ENCODE data around the gene CRIP2.

The CRIP2 gene

DNA sequence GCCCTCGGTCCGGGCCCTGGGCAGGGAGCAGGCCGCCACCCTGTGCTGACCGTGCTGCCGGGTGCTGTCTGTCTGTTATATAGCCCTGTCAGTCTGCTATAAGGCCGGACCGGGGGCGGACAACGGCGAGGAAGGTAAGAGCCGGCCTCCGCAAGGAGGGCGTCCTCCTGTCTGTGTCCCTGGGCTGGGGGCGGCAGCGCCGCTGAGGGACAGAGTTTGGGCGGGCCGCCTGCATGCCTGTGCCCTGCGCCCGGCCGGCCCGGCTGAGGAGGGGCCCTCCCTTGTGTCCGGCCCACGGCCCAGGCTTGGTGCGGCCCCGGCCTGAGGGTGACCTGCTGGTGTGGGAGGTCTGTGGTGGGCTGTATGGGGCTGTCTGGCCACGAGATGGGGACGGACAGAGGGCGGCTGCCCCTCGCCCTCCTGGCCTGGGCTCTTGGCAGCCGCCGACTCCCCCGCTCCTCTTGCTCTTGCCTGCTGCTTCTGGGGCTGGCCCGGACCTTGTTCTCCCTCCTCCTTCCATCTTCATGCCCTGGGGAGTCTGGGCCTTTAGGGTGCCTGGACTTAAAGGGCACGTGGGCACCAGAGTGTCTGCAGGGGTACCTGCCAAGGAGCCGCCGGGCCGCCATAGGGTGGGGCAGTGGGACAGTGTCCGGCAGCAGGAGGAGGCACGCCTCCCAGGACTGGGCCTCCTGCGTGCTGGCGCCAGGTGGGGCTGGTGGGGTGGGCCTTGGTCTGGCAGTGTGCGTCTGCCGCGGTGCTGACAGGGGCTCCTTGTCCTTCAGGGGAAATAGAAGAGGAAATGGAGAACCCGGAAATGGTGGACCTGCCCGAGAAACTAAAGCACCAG lies 25.1 kb upstream of the CRIP2 start:
- no peak for ATAC-seq (ENCODE audit: low read depth)
- Mint-ChIP-seq H3K27ac (no peak overlapping the region), H3K4me3 (no peak overlapping the region), H3K27me3 (no peaks in the 10 kb centered on the region), H3K9me3 (no peaks in the 10 kb centered on the region), H3K36me3 (peaks cover 5% of the 10 kb centered on the region), H3K4me1 (peaks cover 5% of the 10 kb centered on the region)
- DNase-seq (ENCODE audit: low spot score in 2 of 2), result no peak

DNA sequence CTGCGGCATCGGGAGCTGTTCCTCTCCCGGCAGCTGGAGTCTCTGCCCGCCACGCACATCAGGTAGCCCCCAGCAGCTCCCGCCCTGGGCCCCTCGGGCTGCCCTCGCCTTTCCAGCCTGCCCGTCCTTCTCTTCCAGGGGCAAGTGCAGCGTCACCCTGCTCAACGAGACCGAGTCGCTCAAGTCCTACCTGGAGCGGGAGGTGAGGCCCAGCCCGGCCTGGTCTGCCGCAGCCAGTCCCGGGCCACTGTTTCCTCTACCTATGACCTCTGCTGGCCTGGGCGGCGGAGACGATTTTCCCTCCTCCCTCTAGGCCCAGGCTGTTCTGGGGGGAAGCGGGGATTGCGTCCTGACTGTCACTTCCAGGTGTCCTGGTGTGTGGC lies 24.5 kb upstream of the CRIP2 start:
- H3K27me3 Mint-ChIP-seq, result no peaks in the 10 kb centered on the region
- H3K4me3 Mint-ChIP-seq, result no peak overlapping the region
- H3K27ac Mint-ChIP-seq, result no peak overlapping the region
- peaks cover 7% of the 10 kb centered on the region for H3K36me3 Mint-ChIP-seq
- ATAC-seq (ENCODE audit: low read depth) (no peak), DNase-seq (ENCODE audit: low spot score in 2 of 2) (no peak)
- H3K4me1 Mint-ChIP-seq, result peaks cover 5% of the 10 kb centered on the region
- H3K9me3 Mint-ChIP-seq, result no peaks in the 10 kb centered on the region

DNA sequence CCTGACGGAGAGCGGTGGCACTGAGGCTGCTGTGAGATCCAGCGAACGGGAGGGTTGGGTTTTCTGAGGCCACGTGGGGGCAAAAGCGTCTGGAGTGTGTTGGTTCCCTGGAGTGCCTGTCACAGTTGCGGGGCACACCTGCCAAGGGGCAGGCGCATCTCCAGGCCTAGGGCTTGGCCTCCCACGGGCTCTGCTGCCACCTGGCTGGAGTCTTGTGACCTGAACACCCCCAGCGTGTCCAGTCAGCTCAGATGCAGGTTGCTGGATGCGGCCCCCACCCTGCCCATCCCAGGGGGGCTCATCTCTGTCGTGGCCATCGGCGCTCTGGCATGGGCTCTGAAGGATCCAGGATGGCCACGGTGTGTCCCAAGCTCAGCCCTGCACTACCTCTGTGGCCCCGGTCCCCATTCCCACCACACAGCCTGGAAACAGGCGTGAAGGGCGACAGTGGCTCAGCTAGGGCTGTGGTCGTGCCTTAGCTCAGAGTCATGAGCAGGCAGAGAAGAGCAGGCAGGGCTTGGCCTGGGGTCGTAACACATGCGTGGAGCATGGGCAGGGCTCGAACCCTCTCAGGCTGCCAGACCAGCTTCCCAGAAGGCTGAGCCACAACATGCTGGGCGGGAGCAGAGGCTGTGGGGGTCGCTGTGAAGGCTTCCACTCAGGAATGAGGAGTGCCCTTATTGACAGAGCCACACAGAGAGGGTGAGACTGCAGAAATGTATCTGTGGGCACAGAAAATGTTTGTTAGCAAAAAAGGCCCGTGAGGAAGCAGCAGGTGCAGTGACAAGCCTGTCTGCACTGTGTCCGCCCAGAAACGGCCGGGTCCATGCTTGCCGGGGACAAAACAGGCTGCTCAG lies 23.5 kb upstream of the CRIP2 start:
- DNase-seq (ENCODE audit: low spot score in 2 of 2) (no peak), ATAC-seq (ENCODE audit: low read depth) (no peak)
- no peak overlapping the region for H3K27ac Mint-ChIP-seq
- no peaks in the 10 kb centered on the region for H3K9me3 Mint-ChIP-seq
- H3K4me3 Mint-ChIP-seq, result no peak overlapping the region
- H3K4me1 Mint-ChIP-seq, result peaks cover 5% of the 10 kb centered on the region
- H3K36me3 Mint-ChIP-seq, result peaks cover 13% of the 10 kb centered on the region
- no peaks in the 10 kb centered on the region for H3K27me3 Mint-ChIP-seq

DNA sequence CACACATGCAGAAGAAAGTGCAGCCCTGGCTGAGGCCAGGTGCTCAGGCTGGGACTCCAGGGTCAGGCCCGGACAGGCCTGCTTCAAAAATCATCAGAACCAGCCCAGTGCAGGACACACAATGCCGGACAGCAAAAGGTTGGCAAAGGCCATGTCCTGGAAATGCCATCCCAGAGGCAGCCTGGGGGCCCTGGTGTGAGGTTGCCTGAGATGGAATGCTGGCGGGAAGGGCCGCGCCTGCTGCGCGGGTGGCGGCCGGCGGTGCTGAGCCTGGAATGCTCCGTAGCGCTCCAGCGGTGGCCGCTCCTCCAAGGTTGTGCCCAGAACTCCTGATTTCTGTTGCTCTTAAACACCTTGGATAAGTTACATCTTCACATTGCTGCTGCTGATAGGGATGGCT lies 21.7 kb upstream of the CRIP2 start:
- Mint-ChIP-seq H3K27me3 (no peaks in the 10 kb centered on the region), H3K4me3 (no peak overlapping the region), H3K27ac (no peak overlapping the region), H3K4me1 (peaks cover 5% of the 10 kb centered on the region), H3K9me3 (no peaks in the 10 kb centered on the region), H3K36me3 (peaks cover 13% of the 10 kb centered on the region)
- no peak for ATAC-seq (ENCODE audit: low read depth)
- no peak for DNase-seq (ENCODE audit: low spot score in 2 of 2)

DNA sequence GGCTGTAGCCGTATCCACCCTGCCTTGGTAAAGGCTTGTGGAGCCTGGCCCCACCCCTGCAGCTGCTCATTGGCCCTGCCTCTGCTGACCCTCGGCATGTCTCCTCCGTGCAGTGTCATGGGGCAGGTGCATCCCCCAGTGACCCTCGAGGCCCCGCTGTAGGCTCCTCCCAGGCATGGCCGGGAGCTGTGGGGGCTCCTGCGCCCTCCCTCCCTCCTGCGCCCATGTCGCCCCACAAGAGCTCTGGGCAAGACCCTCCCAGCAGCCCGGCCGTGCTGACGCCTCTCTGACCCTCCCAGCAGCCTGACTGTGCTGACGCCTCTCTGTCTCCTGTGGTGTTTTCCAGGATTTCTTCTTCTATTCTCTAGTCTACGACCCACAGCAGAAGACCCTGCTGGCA lies 20.8 kb upstream of the CRIP2 start:
- DNase-seq (ENCODE audit: low spot score in 2 of 2) (no peak), ATAC-seq (ENCODE audit: low read depth) (no peak)
- peaks cover 13% of the 10 kb centered on the region for H3K36me3 Mint-ChIP-seq
- no peaks in the 10 kb centered on the region for H3K4me1 Mint-ChIP-seq
- H3K4me3 Mint-ChIP-seq, result no peak overlapping the region
- no peaks in the 10 kb centered on the region for H3K9me3 Mint-ChIP-seq
- H3K27me3 Mint-ChIP-seq, result no peaks in the 10 kb centered on the region
- H3K27ac Mint-ChIP-seq, result peak overlapping the region; percentile 58

DNA sequence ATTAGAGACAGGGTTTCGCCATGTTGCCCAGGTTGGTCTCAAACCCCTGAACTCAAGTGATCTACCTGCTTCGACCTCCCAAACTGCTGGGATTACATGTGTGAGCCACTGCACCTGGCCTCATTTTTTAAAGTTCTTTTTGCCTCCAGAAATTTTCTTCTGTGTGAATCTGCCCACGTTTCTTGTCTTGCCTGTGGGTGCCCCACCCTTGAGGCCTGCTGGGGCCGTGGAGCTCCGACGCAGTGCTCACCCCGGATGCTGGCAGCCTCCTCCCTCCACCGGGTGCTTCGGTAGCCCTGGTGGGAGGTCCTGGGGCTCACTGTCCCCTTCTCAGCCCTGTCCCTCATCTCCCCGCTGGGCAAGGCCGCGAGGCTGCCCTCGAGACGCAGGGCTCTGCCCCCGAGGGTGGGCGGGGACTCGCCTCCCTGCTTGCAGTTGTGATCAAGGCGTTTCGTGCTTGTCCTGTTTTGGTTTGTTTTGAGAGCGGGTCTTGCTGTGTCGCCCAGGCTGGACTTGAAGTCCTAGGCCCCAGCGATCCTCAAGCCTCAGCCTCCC lies 19.5 kb upstream of the CRIP2 start:
- Mint-ChIP-seq H3K27me3 (no peaks in the 10 kb centered on the region), H3K4me3 (no peak overlapping the region), H3K9me3 (no peaks in the 10 kb centered on the region), H3K4me1 (no peaks in the 10 kb centered on the region), H3K27ac (no peak overlapping the region), H3K36me3 (peaks cover 13% of the 10 kb centered on the region)
- no peak for DNase-seq (ENCODE audit: low spot score in 2 of 2)
- no peak for ATAC-seq (ENCODE audit: low read depth)

DNA sequence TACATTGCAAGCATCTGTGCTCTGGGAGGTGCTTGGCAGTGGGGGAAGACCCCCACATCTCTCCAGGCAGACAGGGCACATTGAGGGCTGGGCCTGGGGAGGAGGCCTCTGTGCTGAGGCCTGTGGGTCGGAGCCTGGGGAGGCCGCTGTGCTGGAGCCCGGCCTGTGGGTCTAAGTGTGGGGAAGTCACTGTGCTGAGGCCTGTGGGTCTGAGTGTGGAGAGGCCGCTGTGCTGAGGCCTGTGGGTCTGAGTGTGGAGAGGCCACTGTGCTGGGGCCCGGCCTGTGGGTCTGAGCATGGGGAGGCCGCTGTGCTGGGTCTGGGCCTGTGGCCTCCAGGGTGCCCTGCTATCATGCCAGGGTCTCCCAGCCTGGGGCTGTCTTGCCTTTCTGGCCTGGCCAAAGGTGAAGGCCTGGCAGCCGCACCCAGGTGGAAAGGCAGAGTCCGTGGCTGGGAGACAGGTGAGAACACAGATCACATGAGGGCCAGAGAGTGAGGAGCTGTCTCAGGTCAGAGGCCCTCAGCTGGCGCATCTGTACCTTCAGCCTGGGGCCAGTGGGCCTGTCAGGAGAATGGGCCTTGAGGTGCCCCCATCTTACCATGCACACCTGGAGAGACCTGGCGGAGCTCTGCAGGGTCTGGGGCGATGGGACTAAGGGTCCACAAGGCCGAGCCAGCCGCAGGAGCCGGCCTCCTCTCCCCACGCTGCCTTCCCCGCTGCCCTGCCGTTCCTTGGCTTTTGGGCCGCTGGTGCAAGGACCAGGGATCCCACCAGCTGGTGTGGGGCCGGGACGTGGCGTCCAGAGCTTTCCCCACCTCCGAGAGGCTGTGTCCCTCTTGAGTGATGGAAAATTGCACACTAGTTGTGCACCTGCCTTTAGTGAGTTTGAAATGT lies 18.6 kb upstream of the CRIP2 start:
- no peak for DNase-seq (ENCODE audit: low spot score in 2 of 2)
- Mint-ChIP-seq H3K4me1 (no peaks in the 10 kb centered on the region), H3K4me3 (no peak overlapping the region), H3K27me3 (no peaks in the 10 kb centered on the region), H3K27ac (no peak overlapping the region), H3K9me3 (no peaks in the 10 kb centered on the region), H3K36me3 (peaks cover 13% of the 10 kb centered on the region)
- ATAC-seq (ENCODE audit: low read depth), result no peak

DNA sequence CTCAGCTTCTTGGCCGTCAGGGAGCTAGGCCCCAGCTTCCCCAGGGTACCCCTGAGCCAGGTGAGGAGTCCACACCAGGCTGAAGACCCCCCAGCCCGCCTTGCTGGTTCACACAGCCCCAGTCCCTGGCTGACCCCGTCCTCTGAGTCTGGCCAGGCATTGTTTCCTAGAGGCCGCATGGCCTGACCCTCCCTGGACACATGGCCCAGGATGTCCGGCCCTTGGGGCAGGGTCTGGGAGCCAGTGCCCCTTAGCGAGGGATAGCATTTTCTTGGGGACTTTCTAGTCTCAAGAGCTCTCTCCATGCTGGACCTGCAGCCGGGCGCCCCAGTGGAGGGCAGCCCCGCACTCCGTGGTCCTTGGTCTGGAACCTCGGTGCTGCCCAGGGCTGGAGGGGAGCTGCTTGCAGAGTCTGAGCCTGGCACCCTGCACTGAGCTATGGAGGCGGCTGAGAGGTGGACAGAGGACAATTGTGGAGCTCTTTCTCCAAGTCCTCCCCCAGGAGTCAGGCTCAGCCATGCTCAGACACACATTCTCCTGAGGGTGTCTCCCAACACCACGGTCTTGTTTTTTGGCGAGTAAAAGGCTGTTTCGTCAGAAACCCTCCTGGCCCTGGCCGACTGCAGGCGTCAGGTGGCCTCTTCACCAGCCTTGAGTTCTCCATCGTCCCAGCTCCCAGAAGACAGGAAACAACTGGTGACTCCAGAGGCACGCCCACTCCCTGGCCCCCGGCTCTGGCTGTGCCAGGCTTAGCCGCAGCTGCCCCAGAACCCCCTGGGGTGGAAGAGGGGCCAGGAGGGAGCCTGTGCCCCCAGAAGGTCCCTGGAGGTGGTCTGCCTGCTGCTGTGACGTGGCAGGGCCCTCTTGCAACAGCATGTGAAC lies 17.6 kb upstream of the CRIP2 start:
- Mint-ChIP-seq H3K4me3 (no peak overlapping the region), H3K27me3 (no peaks in the 10 kb centered on the region), H3K9me3 (no peaks in the 10 kb centered on the region), H3K36me3 (peaks cover 14% of the 10 kb centered on the region), H3K27ac (no peak overlapping the region), H3K4me1 (no peaks in the 10 kb centered on the region)
- ATAC-seq (ENCODE audit: low read depth), result no peak
- DNase-seq (ENCODE audit: low spot score in 2 of 2), result no peak

DNA sequence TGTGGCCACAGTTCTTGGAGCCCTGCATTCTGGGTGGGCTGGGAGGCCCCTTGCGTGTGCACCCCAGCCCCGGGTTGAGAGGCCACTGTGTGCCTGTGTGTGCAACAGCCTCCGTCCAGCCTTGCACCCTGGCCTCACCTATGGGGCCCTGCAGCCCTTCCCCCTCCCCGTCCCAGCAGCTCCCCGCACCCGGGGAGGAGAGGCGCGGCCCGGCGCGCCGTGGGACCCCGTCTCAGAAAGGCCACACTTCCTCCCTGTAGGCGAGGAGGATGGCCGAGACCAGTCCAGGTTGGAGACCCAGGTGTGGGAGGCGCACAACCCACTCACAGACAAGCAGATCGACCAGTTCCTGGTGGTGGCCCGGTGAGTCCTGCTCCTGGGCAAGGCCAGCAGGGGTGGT lies 16.6 kb upstream of the CRIP2 start:
- Mint-ChIP-seq H3K36me3 (peaks cover 14% of the 10 kb centered on the region), H3K27me3 (no peaks in the 10 kb centered on the region), H3K9me3 (no peaks in the 10 kb centered on the region), H3K4me1 (no peaks in the 10 kb centered on the region), H3K4me3 (no peak overlapping the region), H3K27ac (no peak overlapping the region)
- ATAC-seq (ENCODE audit: low read depth) (no peak), DNase-seq (ENCODE audit: low spot score in 2 of 2) (no peak)

DNA sequence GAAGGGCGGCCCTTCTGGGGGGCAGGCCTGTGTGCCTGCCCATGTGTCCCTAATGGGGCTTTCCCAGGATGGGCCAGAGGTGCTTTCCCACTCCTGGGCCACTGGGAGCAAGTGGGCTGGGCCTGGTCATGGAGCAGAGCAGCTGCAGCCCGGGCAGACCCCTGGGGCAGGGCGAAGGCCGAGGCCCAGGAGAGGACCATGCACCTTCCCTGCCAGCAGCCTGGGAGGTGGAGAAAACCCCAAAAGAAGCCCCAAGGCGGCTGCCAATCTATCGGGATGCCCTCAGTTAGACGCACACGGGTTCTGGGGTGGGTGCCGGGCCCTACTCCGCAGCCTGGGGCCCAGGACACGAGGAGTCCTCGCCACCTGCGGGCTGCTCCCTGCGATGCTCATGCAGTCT lies 16.1 kb upstream of the CRIP2 start:
- Mint-ChIP-seq H3K4me3 (no peak overlapping the region), H3K9me3 (no peaks in the 10 kb centered on the region), H3K4me1 (no peaks in the 10 kb centered on the region), H3K27me3 (no peaks in the 10 kb centered on the region), H3K36me3 (peaks cover 13% of the 10 kb centered on the region), H3K27ac (no peak overlapping the region)
- DNase-seq (ENCODE audit: low spot score in 2 of 2), result no peak
- ATAC-seq (ENCODE audit: low read depth), result no peak

DNA sequence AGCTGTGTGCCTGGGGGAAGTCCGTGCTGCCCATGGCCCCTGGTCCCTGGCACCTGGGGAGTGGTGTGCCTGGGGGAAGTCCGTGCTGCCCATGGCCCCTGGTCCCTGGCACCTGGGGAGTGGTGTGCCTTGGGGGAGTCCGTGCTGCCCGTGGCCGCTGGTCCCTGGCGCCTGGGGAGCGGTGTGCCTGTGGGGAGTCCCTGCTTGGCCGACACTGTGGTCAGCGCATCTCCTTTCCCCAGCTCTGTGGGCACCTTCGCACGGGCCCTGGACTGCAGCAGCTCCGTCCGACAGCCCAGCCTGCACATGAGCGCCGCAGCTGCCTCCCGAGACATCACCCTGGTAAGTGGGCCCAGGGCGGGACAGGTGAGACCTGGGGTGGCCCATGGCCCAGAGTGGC lies 14.5 kb upstream of the CRIP2 start:
- no peaks in the 10 kb centered on the region for H3K4me1 Mint-ChIP-seq
- no peaks in the 10 kb centered on the region for H3K27me3 Mint-ChIP-seq
- DNase-seq (ENCODE audit: low spot score in 2 of 2) (no peak), ATAC-seq (ENCODE audit: low read depth) (no peak)
- no peak overlapping the region for H3K27ac Mint-ChIP-seq
- peaks cover 12% of the 10 kb centered on the region for H3K36me3 Mint-ChIP-seq
- H3K9me3 Mint-ChIP-seq, result no peaks in the 10 kb centered on the region
- H3K4me3 Mint-ChIP-seq, result no peak overlapping the region

DNA sequence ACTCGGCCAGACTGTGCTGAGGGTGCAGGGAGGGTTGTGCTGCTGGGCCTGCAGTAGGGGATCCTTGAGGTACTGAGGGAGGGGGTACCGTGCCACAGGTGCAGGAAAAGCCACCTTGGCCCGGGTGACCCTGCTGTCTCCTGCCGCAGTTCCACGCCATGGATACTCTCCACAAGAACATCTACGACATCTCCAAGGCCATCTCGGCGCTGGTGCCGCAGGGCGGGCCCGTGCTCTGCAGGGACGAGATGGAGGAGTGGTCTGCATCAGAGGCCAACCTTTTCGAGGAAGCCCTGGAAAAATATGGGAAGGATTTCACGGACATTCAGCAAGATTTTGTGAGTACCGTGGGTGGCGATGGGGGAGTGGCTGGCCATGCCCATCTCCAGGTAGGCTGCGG lies 14.0 kb upstream of the CRIP2 start:
- Mint-ChIP-seq H3K27me3 (no peaks in the 10 kb centered on the region), H3K27ac (no peak overlapping the region), H3K36me3 (peaks cover 9% of the 10 kb centered on the region), H3K4me3 (no peak overlapping the region), H3K4me1 (no peaks in the 10 kb centered on the region), H3K9me3 (no peaks in the 10 kb centered on the region)
- DNase-seq (ENCODE audit: low spot score in 2 of 2), result no peak
- ATAC-seq (ENCODE audit: low read depth), result no peak

DNA sequence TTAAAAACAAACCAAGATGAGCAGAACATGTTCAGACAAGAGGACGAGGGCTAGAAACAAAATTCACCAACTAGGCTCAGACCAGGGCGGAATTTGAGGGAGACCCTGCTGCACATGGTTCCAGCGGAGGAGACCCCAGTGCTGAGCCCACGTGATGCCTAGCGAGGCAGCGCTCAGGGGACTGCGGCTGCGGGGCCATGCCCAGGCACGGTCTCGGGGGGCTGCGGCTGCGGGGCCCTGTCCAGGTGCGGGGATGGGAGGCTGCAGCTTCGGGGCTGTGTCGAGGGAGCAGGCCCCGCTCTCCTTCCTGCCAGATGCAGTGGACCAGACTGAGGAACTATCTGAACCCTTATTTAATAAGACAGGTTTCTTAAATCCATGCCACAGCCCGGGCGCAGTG lies 12.7 kb upstream of the CRIP2 start:
- ATAC-seq (ENCODE audit: low read depth) (no peak), DNase-seq (ENCODE audit: low spot score in 2 of 2) (no peak)
- no peaks in the 10 kb centered on the region for H3K4me1 Mint-ChIP-seq
- no peak overlapping the region for H3K4me3 Mint-ChIP-seq
- H3K27me3 Mint-ChIP-seq, result no peaks in the 10 kb centered on the region
- peaks cover 8% of the 10 kb centered on the region for H3K36me3 Mint-ChIP-seq
- H3K27ac Mint-ChIP-seq, result no peak overlapping the region
- no peaks in the 10 kb centered on the region for H3K9me3 Mint-ChIP-seq
